Measurements from ENCODE around the gene NKAIN1.

DNA sequence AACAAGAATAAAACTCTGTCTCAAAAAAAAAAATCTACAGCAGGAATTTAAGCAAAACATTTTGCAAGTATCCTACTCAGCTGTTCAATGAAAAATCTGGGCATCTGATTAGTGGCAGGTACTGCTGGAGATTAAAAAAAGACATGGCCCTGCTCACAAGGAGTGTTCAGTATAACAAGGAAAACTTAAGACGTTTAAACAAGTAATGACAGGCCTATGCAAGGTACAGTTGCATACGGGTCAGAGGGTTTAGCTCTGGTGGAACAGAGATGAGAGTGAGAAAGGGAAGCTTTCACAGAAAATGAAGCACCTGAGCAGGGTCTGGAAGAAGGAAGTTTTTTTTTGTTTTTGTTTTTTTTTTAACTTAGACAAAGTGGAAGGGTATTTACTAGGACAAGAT lies 33.9 kb upstream of the NKAIN1 start:
- TF ChIP-seq EZH2 (IDR thresholded peaks at IDR 0.05; ENCODE audit: borderline replicate concordance, low read depth, low read length, severe bottlenecking), result no peak
- TF ChIP-seq, protein P1, sequence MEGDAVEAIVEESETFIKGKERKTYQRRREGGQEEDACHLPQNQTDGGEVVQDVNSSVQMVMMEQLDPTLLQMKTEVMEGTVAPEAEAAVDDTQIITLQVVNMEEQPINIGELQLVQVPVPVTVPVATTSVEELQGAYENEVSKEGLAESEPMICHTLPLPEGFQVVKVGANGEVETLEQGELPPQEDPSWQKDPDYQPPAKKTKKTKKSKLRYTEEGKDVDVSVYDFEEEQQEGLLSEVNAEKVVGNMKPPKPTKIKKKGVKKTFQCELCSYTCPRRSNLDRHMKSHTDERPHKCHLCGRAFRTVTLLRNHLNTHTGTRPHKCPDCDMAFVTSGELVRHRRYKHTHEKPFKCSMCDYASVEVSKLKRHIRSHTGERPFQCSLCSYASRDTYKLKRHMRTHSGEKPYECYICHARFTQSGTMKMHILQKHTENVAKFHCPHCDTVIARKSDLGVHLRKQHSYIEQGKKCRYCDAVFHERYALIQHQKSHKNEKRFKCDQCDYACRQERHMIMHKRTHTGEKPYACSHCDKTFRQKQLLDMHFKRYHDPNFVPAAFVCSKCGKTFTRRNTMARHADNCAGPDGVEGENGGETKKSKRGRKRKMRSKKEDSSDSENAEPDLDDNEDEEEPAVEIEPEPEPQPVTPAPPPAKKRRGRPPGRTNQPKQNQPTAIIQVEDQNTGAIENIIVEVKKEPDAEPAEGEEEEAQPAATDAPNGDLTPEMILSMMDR (IDR thresholded peaks at IDR 0.05; ENCODE audit: borderline replicate concordance, extremely low read depth, low read length, poor library complexity, severe bottlenecking), result no peak
